Activated naive CD4-positive, alpha-beta T cell treated with anti-CD3 and anti-CD28 coated beads, Interleukin-2, amount 50 U/mL, for 24 hours (primary cell): ENCODE measurements around the gene MYO7B.

ENCODE experiments used
- H3K27ac Mint-ChIP-seq: one replicate; pipeline ENCODE4 v1.8.0; 2021; ENCODE audit warnings: mild to moderate bottlenecking, mixed read lengths
- H3K27me3 Mint-ChIP-seq: one replicate; pipeline ENCODE4 v1.8.0; 2021; ENCODE audit warnings: mixed read lengths
- H3K36me3 Mint-ChIP-seq: one replicate; pipeline ENCODE4 v1.8.0; 2021; ENCODE audit warnings: mixed read lengths
- H3K4me1 Mint-ChIP-seq: one replicate; pipeline ENCODE4 v1.8.0; 2021; ENCODE audit warnings: mixed read lengths
- H3K4me3 Mint-ChIP-seq: one replicate; pipeline ENCODE4 v1.8.0; 2021; ENCODE audit warnings: mild to moderate bottlenecking, mixed read lengths
- H3K9me3 Mint-ChIP-seq: one replicate; pipeline ENCODE4 v1.8.0; 2021; ENCODE audit warnings: mixed read lengths

MYO7B gene

DNA sequence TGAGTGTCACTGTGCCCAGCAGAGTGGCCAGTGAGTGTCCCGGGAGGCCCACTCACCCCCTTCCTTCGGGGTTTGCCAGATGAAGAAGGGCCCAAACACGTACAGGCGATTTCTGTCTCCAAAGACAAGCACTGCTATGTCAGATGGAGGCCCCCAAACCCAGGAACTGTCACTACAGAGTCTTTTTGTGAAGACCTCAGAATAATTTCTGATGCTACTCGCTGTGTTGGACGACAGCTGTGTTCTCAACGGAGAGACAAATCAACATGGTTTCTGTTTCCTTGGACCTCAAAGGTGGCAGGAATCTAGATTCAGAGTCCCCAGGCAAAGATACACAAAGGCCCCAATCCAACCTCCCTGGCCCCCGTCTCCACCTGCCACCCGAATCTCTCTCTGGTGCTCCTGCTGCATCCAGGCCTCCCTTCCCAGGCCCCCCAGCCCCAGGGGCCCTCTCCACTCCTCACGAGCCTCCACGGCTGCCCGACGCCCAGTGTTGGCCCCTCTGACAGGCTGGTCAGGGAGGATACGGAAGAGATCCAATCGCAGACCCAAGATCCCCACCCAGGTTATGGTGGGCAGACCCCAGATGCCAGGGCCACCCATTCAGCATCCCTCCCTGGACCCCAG is 108.1 kb downstream of the MYO7B start:
- Mint-ChIP-seq H3K4me1 (peaks cover 50% of the 10 kb centered on the region), H3K9me3 (no peaks in the 10 kb centered on the region), H3K27me3 (no peaks in the 10 kb centered on the region), H3K4me3 (no peak overlapping the region), H3K27ac (no peak overlapping the region), H3K36me3 (no peaks in the 10 kb centered on the region)

GRCh38 chr2:127644066-127645025 is 108.9 kb downstream of the MYO7B start:
- Mint-ChIP-seq H3K9me3 (no peaks in the 10 kb centered on the region), H3K36me3 (no peaks in the 10 kb centered on the region), H3K4me3 (no peak overlapping the region), H3K27ac (peak overlapping the region; percentile 74), H3K27me3 (no peaks in the 10 kb centered on the region), H3K4me1 (peaks cover 49% of the 10 kb centered on the region)

DNA sequence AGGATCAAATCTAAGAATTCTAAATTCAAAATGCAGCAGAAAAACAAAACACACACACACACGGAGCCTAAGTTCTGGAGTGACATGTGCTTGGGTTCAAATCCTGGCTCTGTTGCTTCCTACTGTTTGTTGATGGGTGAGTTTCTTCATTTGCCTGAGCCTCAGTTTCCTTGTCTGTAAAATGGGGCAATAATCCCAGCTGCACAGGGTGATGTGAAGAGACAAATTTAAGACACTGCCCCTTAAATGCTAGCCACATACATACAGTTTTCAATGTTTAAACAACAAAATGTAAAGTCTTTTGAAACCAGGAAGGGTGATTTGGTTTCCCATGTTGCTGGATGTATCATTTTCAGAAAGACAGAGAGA is 109.5 kb downstream of the MYO7B start:
- Mint-ChIP-seq H3K4me1 (peaks cover 48% of the 10 kb centered on the region), H3K36me3 (no peaks in the 10 kb centered on the region), H3K27me3 (no peaks in the 10 kb centered on the region), H3K27ac (no peak overlapping the region), H3K9me3 (no peaks in the 10 kb centered on the region), H3K4me3 (no peak overlapping the region)

- H3K36me3 Mint-ChIP-seq = no peaks in the 10 kb centered on the region
- H3K4me3 Mint-ChIP-seq = no peak within 1 kb of the TSS
- no peak within 1 kb of the TSS for H3K27ac Mint-ChIP-seq
- H3K9me3 Mint-ChIP-seq = no peaks in the 10 kb centered on the region
- H3K4me1 Mint-ChIP-seq = peaks cover 42% of the 10 kb centered on the region
- no peaks in the 10 kb centered on the region for H3K27me3 Mint-ChIP-seq
Measured at GRCh38 chr2:127645395-127646291, 110.2 kb downstream of the MYO7B start, which contains the start of gene GPR17. Gene GPR17, plus strand, starts transcription at chr2:127646153. Its CDS starts 4,583 bp downstream, at chr2:127650736.

DNA sequence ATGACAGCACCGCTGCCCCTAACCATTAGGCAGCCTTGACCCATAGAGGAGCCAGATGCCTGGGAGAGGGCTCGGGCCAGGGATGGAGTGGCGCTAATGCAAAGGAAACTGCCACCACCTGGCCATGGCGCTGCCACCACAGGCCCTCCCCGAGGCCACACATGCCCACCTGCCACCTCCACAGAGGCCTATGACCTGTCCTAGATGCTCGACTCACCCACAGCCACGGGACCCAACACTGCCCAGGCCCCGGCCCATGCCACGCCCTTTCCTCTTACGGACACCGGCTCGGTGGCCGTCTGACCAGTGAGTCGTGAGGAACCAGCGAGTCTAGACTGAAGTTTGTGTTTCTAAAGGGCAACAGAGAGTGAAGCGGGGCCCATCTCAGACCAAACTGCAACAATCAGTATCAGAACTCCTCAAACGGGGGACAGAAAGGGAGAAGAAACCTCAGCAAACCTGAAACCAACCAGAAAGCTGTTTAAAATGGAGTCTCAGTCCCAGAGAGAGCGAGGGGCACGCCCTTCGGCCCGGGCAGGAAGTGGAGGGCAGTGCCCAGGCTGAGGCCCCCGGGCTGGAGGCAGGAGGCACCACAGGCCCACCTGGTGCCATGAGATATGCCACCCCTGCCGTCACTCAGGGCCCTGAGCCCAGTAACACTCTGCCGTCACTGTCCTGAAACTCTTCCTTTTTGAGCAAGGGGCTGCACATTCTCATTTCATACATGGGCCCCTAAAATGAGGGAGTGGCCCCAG is 111.2 kb downstream of the MYO7B start:
- no peak overlapping the region for H3K27ac Mint-ChIP-seq
- H3K9me3 Mint-ChIP-seq = no peaks in the 10 kb centered on the region
- no peaks in the 10 kb centered on the region for H3K36me3 Mint-ChIP-seq
- peaks cover 38% of the 10 kb centered on the region for H3K4me1 Mint-ChIP-seq
- no peak overlapping the region for H3K4me3 Mint-ChIP-seq
- H3K27me3 Mint-ChIP-seq = no peaks in the 10 kb centered on the region

- Mint-ChIP-seq H3K27me3 (no peaks in the 10 kb centered on the region), H3K9me3 (no peaks in the 10 kb centered on the region), H3K36me3 (no peaks in the 10 kb centered on the region), H3K4me1 (peaks cover 38% of the 10 kb centered on the region), H3K4me3 (no peak overlapping the region), H3K27ac (peak overlapping the region; percentile 59)
Measured at GRCh38 chr2:127647242-127648190, 112.0 kb downstream of the MYO7B start.

GRCh38 chr2:127648321-127648720 is 112.8 kb downstream of the MYO7B start:
- Mint-ChIP-seq H3K9me3 (no peaks in the 10 kb centered on the region), H3K27ac (no peak overlapping the region), H3K36me3 (no peaks in the 10 kb centered on the region), H3K4me1 (peaks cover 36% of the 10 kb centered on the region), H3K27me3 (no peaks in the 10 kb centered on the region), H3K4me3 (peak overlapping the region; percentile 26)

- Mint-ChIP-seq H3K36me3 (no peaks in the 10 kb centered on the region), H3K4me1 (peaks cover 29% of the 10 kb centered on the region), H3K27me3 (no peaks in the 10 kb centered on the region), H3K4me3 (peak overlapping the region; percentile 70), H3K9me3 (no peaks in the 10 kb centered on the region), H3K27ac (peak overlapping the region; percentile 32)
Measured at GRCh38 chr2:127649100-127649611, 113.7 kb downstream of the MYO7B start.

GRCh38 chr2:127649684-127650040 is 114.2 kb downstream of the MYO7B start:
- H3K27me3 Mint-ChIP-seq = no peaks in the 10 kb centered on the region
- H3K4me3 Mint-ChIP-seq = peak overlapping the region; percentile 70
- no peaks in the 10 kb centered on the region for H3K9me3 Mint-ChIP-seq
- H3K4me1 Mint-ChIP-seq = peaks cover 24% of the 10 kb centered on the region
- no peak overlapping the region for H3K27ac Mint-ChIP-seq
- H3K36me3 Mint-ChIP-seq = no peaks in the 10 kb centered on the region

- Mint-ChIP-seq H3K27me3 (no peaks in the 10 kb centered on the region), H3K36me3 (no peaks in the 10 kb centered on the region), H3K4me1 (peaks cover 23% of the 10 kb centered on the region), H3K9me3 (no peaks in the 10 kb centered on the region), H3K4me3 (no peak overlapping the region), H3K27ac (no peak overlapping the region)
Measured at GRCh38 chr2:127650041-127650784, 114.7 kb downstream of the MYO7B start.

DNA sequence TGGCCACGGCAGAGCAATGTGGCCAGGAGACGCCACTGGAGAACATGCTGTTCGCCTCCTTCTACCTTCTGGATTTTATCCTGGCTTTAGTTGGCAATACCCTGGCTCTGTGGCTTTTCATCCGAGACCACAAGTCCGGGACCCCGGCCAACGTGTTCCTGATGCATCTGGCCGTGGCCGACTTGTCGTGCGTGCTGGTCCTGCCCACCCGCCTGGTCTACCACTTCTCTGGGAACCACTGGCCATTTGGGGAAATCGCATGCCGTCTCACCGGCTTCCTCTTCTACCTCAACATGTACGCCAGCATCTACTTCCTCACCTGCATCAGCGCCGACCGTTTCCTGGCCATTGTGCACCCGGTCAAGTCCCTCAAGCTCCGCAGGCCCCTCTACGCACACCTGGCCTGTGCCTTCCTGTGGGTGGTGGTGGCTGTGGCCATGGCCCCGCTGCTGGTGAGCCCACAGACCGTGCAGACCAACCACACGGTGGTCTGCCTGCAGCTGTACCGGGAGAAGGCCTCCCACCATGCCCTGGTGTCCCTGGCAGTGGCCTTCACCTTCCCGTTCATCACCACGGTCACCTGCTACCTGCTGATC is 115.4 kb downstream of the MYO7B start:
- Mint-ChIP-seq H3K4me3 (no peak overlapping the region), H3K9me3 (no peaks in the 10 kb centered on the region), H3K36me3 (no peaks in the 10 kb centered on the region), H3K4me1 (peaks cover 23% of the 10 kb centered on the region), H3K27ac (peak overlapping the region; percentile 51), H3K27me3 (no peaks in the 10 kb centered on the region)

DNA sequence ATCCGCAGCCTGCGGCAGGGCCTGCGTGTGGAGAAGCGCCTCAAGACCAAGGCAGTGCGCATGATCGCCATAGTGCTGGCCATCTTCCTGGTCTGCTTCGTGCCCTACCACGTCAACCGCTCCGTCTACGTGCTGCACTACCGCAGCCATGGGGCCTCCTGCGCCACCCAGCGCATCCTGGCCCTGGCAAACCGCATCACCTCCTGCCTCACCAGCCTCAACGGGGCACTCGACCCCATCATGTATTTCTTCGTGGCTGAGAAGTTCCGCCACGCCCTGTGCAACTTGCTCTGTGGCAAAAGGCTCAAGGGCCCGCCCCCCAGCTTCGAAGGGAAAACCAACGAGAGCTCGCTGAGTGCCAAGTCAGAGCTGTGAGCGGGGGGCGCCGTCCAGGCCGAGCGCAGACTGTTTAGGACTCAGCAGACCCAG is 115.9 kb downstream of the MYO7B start:
- no peaks in the 10 kb centered on the region for H3K27me3 Mint-ChIP-seq
- peaks cover 23% of the 10 kb centered on the region for H3K4me1 Mint-ChIP-seq
- H3K9me3 Mint-ChIP-seq = no peaks in the 10 kb centered on the region
- no peak overlapping the region for H3K4me3 Mint-ChIP-seq
- H3K27ac Mint-ChIP-seq = no peak overlapping the region
- no peaks in the 10 kb centered on the region for H3K36me3 Mint-ChIP-seq

GRCh38 chr2:127651971-127652550 is 116.6 kb downstream of the MYO7B start:
- no peak overlapping the region for H3K4me3 Mint-ChIP-seq
- no peaks in the 10 kb centered on the region for H3K27me3 Mint-ChIP-seq
- H3K4me1 Mint-ChIP-seq = peaks cover 19% of the 10 kb centered on the region
- H3K36me3 Mint-ChIP-seq = no peaks in the 10 kb centered on the region
- peak overlapping the region; percentile 46 for H3K27ac Mint-ChIP-seq
- no peaks in the 10 kb centered on the region for H3K9me3 Mint-ChIP-seq
